ENCODE data around the gene ADAMTS15.
"Not testable (repeated sequence)": the region's sequence is repeated elsewhere in the genome, so short reads cannot be mapped to it uniquely, and the experiment has no call there.

Gene ADAMTS15

GRCh38 chr11:130426223-130426836, 22.1 kb upstream of the ADAMTS15 start:
- Mint-ChIP-seq H3K9me3 (no peaks in the 10 kb centered on the region), H3K27ac (no peak overlapping the region), H3K4me3 (no peak overlapping the region), H3K4me1 (peaks cover 24% of the 10 kb centered on the region), H3K27me3 (peaks cover 92% of the 10 kb centered on the region), H3K36me3 (no peaks in the 10 kb centered on the region)
- no peak for ATAC-seq

- Mint-ChIP-seq H3K4me3 (peak overlapping the region; percentile 50), H3K27ac (no peak overlapping the region), H3K9me3 (no peaks in the 10 kb centered on the region), H3K27me3 (peaks cover 87% of the 10 kb centered on the region), H3K4me1 (peaks cover 25% of the 10 kb centered on the region), H3K36me3 (no peaks in the 10 kb centered on the region)
- no peak for ATAC-seq
These were observed 21.6 kb upstream of the ADAMTS15 start for GRCh38 chr11:130426837-130427341.

GRCh38 chr11:130427581-130428315, 20.7 kb upstream of the ADAMTS15 start:
- no peaks in the 10 kb centered on the region for H3K36me3 Mint-ChIP-seq
- peaks cover 25% of the 10 kb centered on the region for H3K4me1 Mint-ChIP-seq
- H3K27me3 Mint-ChIP-seq: peaks cover 78% of the 10 kb centered on the region

GRCh38 chr11:130428316-130429119, 19.9 kb upstream of the ADAMTS15 start, which contains the start of gene ADAMTS8:
Gene ADAMTS8 (minus strand): TSS chr11:130428609. CDS start chr11:130428286, 323 bp downstream.
- H3K4me1 Mint-ChIP-seq: peaks cover 25% of the 10 kb centered on the region
- peak within 1 kb of the TSS; percentile 68 for H3K4me3 Mint-ChIP-seq
- H3K36me3 Mint-ChIP-seq: no peaks in the 10 kb centered on the region
- no peak for ATAC-seq
- no peak within 1 kb of the TSS for H3K27ac Mint-ChIP-seq
- no peaks in the 10 kb centered on the region for H3K9me3 Mint-ChIP-seq
- H3K27me3 Mint-ChIP-seq: peaks cover 70% of the 10 kb centered on the region

More at GRCh38 chr11:130427581-130428315, 20.7 kb upstream of the ADAMTS15 start:
- Mint-ChIP-seq H3K9me3 (no peaks in the 10 kb centered on the region), H3K4me3 (no peak overlapping the region), H3K27ac (no peak overlapping the region)
- no peak for ATAC-seq

DNA sequence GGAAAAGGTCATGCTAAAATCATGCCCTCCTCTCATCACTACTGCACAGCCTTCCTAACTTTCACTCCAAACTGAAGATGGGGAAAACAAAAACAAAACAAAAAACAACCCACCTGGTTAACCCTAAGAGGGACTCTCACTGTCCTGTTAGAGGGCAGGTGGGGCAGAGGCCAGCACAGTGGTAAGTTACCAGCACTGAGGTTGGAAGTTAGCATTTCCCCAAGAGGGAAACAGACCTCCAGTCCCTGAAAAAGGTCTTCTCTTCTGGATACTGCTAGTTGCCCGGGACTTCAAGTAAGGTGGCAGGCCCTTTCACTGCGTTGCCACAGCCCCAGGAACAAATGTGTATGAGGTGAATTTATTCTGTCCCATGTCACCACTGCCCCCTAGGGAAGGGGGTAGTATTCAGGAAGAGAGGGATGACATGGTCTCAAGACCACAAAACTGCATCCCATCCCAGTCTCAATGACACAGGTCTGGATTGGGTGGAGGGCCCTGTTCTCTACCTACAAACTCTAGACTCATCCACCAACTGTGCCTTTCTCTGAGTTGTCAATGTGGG, 19.2 kb upstream of the ADAMTS15 start:
- Mint-ChIP-seq H3K4me1 (peaks cover 25% of the 10 kb centered on the region), H3K27me3 (peaks cover 66% of the 10 kb centered on the region), H3K9me3 (no peaks in the 10 kb centered on the region), H3K36me3 (no peaks in the 10 kb centered on the region), H3K27ac (no peak overlapping the region), H3K4me3 (peak overlapping the region; percentile 30)
- no peak for ATAC-seq

- Mint-ChIP-seq H3K36me3 (no peaks in the 10 kb centered on the region), H3K27ac (no peak overlapping the region), H3K4me3 (no peak overlapping the region), H3K4me1 (peaks cover 25% of the 10 kb centered on the region), H3K27me3 (peaks cover 58% of the 10 kb centered on the region), H3K9me3 (no peaks in the 10 kb centered on the region)
- no peak for ATAC-seq
These were observed 18.5 kb upstream of the ADAMTS15 start for GRCh38 chr11:130429983-130430382.

GRCh38 chr11:130431331-130431773, 17.1 kb upstream of the ADAMTS15 start:
- Mint-ChIP-seq H3K27ac (no peak overlapping the region), H3K9me3 (no peaks in the 10 kb centered on the region), H3K27me3 (peaks cover 44% of the 10 kb centered on the region), H3K4me3 (no peak overlapping the region), H3K36me3 (no peaks in the 10 kb centered on the region), H3K4me1 (peaks cover 25% of the 10 kb centered on the region)
- no peak for ATAC-seq

DNA sequence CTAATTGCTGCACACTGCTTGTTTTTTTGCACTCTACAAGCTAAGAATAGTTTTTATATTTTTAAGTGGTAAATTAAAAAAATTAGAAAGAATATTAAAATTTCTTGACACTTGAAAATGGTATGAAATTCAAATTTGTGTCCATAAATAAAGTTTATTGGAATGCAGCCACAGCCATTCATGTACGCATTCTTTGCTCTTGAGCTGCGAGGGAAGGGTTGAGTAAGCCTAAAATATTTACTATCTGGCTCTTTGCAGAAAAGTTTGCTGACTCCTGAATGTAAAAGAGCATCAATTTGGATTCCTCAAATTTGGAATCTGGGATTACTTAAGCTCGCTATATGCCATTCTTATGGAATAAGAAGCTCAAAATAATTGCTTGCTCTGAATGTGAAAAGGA, 16.6 kb upstream of the ADAMTS15 start:
- peaks cover 21% of the 10 kb centered on the region for H3K4me1 Mint-ChIP-seq
- H3K9me3 Mint-ChIP-seq: no peaks in the 10 kb centered on the region
- H3K27me3 Mint-ChIP-seq: peaks cover 41% of the 10 kb centered on the region
- no peaks in the 10 kb centered on the region for H3K36me3 Mint-ChIP-seq
- ATAC-seq: no peak
- no peak overlapping the region for H3K27ac Mint-ChIP-seq
- H3K4me3 Mint-ChIP-seq: no peak overlapping the region

DNA sequence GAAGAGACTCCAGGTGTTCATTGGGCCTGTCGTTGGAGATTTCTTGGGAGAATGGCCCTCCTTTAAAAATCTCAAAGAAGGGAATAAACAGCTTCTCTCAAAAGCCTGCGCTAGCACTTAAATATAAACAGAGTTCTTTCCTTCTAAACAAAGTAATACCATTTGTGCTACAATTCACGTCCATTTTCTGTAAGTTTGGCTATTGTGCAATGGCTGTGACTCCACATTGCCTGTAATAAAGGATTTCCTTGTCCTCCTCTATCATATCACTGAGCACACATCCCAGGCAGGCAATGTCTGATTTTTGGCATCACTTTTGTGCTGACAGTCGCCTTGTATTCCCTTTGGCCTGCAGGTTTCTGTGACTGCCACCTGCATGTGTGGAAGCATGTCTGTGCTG, 15.1 kb upstream of the ADAMTS15 start:
- Mint-ChIP-seq H3K36me3 (no peaks in the 10 kb centered on the region), H3K27me3 (peaks cover 46% of the 10 kb centered on the region), H3K27ac (no peak overlapping the region), H3K4me1 (peaks cover 14% of the 10 kb centered on the region), H3K9me3 (no peaks in the 10 kb centered on the region), H3K4me3 (no peak overlapping the region)
- ATAC-seq: no peak

GRCh38 chr11:130434521-130435223, 13.8 kb upstream of the ADAMTS15 start:
- Mint-ChIP-seq H3K4me1 (peaks cover 16% of the 10 kb centered on the region), H3K27ac (no peak overlapping the region), H3K36me3 (no peaks in the 10 kb centered on the region), H3K27me3 (peaks cover 46% of the 10 kb centered on the region), H3K9me3 (no peaks in the 10 kb centered on the region), H3K4me3 (no peak overlapping the region)
- ATAC-seq: peak; percentile 91

DNA sequence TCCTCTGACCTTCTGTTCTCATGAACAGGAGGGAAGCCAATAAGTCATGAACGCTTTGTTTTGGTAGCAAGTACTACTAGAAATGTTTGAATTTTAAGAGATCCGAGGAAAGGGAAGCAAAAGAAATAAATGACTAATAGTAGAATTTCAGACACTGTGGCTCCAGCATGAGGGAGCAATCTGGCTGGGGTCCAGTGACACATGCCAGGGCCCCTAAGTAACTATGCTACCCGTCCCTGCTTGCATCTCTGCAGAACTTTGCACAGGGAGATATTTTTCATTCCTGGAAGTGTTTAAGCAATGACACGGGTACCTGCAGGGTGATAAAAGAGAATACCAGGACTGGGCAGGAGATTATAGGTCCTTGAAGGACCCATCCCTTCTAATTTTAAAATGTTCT, 12.8 kb upstream of the ADAMTS15 start:
- Mint-ChIP-seq H3K4me3 (no peak overlapping the region), H3K27me3 (peaks cover 45% of the 10 kb centered on the region), H3K36me3 (no peaks in the 10 kb centered on the region), H3K4me1 (peaks cover 16% of the 10 kb centered on the region), H3K27ac (no peak overlapping the region), H3K9me3 (no peaks in the 10 kb centered on the region)
- no peak for ATAC-seq

- Mint-ChIP-seq H3K9me3 (no peaks in the 10 kb centered on the region), H3K4me3 (no peak overlapping the region), H3K4me1 (peaks cover 12% of the 10 kb centered on the region), H3K27me3 (peaks cover 40% of the 10 kb centered on the region), H3K36me3 (no peaks in the 10 kb centered on the region), H3K27ac (no peak overlapping the region)
- no peak for ATAC-seq
These were observed 12.3 kb upstream of the ADAMTS15 start for GRCh38 chr11:130436171-130436570.

DNA sequence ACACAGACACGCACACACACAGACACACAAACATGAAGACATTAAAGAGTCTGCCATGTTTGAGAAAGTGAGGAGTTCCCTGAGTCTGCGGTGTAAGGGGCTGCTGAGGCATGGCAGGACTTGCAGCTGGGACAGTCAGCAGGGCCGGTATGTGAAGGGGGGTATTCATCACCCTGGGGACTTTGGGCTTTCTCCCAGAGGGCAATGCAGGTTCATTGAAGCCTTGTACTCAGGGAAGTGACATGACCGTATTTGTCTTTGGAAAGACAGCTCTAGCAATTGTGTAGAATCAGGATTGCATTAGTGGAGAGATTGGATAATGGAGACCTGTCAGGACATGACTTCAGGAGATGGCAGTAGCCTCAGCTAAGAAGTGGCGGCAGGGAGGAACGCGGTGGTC, 10.6 kb upstream of the ADAMTS15 start:
- H3K4me3 Mint-ChIP-seq: no peak overlapping the region
- no peak overlapping the region for H3K27ac Mint-ChIP-seq
- no peaks in the 10 kb centered on the region for H3K36me3 Mint-ChIP-seq
- no peak for ATAC-seq
- peaks cover 39% of the 10 kb centered on the region for H3K27me3 Mint-ChIP-seq
- H3K4me1 Mint-ChIP-seq: peaks cover 9% of the 10 kb centered on the region
- no peaks in the 10 kb centered on the region for H3K9me3 Mint-ChIP-seq

DNA sequence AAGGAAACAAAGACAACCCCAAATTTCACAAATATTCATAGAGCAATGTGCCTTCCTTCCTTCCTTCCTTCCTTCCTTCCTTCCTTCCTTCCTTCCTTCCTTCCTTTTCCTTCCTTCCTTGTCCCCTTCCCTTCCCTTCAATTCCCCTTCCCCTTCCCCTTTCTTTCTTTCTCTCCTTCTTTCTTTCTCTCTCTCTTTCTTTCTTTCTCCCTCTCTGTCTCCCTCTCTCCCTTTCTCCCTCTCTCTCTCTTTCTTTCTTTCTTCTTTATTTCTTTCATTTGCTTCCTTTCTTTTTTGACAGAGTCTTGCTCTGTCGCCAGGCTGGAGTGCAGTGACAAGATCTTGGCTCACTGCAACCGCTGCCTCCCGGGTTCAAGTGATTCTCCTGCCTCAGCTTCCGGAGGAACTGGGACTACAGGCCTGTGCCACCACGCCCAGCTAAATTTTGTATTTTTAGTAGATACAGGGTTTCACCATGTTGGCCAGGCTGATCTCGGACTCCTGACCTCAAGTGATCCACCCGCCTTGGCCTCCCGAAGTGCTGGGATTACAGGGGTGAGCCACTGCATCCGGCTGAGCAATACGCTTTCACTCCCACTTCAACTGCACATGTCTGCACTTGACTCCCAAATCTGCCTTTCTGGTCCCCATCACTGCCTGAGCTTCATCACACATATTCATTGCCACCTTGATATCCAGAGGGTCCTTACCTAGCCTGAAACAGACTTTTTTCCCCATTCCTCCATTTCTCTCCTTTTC, 9.9 kb upstream of the ADAMTS15 start:
- not testable (repeated sequence) for H3K4me1 Mint-ChIP-seq, H3K4me3 Mint-ChIP-seq, H3K27ac Mint-ChIP-seq, ATAC-seq, H3K9me3 Mint-ChIP-seq, H3K36me3 Mint-ChIP-seq
- H3K27me3 Mint-ChIP-seq: peaks cover 39% of the 10 kb centered on the region
